IMR-90 (cell line): ENCODE measurements around the gene IGSF3. TPM values are rescaled to one million over a fixed set of nuclear protein-coding genes. Genes with fewer than 3 reads are reported as not detected.

Experiments used
- ATAC-seq: fragments of 200-7000 bp; cut with Tn5 transposase; 2 replicates; pipeline ENCODE4 v1.9.1; 2020; ENCODE audit warnings: low read depth, mild to moderate bottlenecking, moderate library complexity
- BruUV-seq: library from RNA; stranded (reverse); fragments of 400-500 nt; replicated peaks from 2 replicates; lab custom pipeline; 2021; lab: Mats Ljungman, UMichigan
- CTCF ChIA-PET: fragments of 300-600 bp; formaldehyde crosslinking; extraction: SDS; loops from one replicate; lab custom pipeline; 2021; ENCODE audit warnings: antibody characterized with exemption; lab: Yijun Ruan, JAX
- POLR2A ChIA-PET: fragments of 300-600 bp; sonication (Branson Sonifier 250); formaldehyde crosslinking; loops from one replicate; lab custom pipeline; 2022; ENCODE audit warnings: antibody characterized with exemption; ENCODE audit not compliant: unreplicated experiment; lab: Charles Lee
- DNase-seq: peaks from one replicate; pipeline ENCODE4 v3.0.0; 2013
- H2AFZ ChIP-seq: replicated peaks from 2 replicates; pipeline ENCODE3; 2013; ENCODE audit warnings: low read length, mild to moderate bottlenecking; ENCODE audit not compliant: poor library complexity
- H2AK5ac ChIP-seq: 2 replicates; pipeline ENCODE4 v1.6.1; 2013; ENCODE audit warnings: low read depth, low read length, inconsistent platforms
- H2AK9ac ChIP-seq: replicated peaks from 2 replicates; pipeline ENCODE3; 2013; ENCODE audit warnings: mild to moderate bottlenecking, low read depth, low read length, moderate library complexity; ENCODE audit not compliant: poor library complexity
- H2BK120ac ChIP-seq: 2 replicates; pipeline ENCODE4 v1.6.1; 2013; ENCODE audit warnings: low read depth, low read length, inconsistent platforms
- H2BK15ac ChIP-seq: 3 replicates; pipeline ENCODE4 v1.6.1; 2013; ENCODE audit warnings: low read depth, low read length, inconsistent platforms
- H2BK20ac ChIP-seq: 2 replicates; pipeline ENCODE4 v1.6.1; 2013; ENCODE audit warnings: low read depth, mild to moderate bottlenecking, inconsistent platforms, low read length, moderate library complexity
- H2BK5ac ChIP-seq: 2 replicates; pipeline ENCODE4 v1.6.1; 2013; ENCODE audit warnings: mild to moderate bottlenecking, low read depth, low read length, inconsistent platforms; ENCODE audit not compliant: poor library complexity, severe bottlenecking
- H3K14ac ChIP-seq: replicated peaks from 2 replicates; pipeline ENCODE4 v1.6.1; 2013; ENCODE audit warnings: low read depth, low read length, inconsistent platforms
- H3K18ac ChIP-seq: 2 replicates; pipeline ENCODE4 v1.6.1; 2013; ENCODE audit warnings: low read depth, low read length, control low read depth
- H3K23ac ChIP-seq: 2 replicates; pipeline ENCODE4 v1.6.1; 2013; ENCODE audit warnings: low read depth, low read length, inconsistent platforms
- H3K27ac ChIP-seq: 2 replicates; pipeline ENCODE4 v1.5.1; 2013; ENCODE audit warnings: mild to moderate bottlenecking, control low read depth, low read length; ENCODE audit not compliant: insufficient read depth
- H3K27me3 ChIP-seq: 2 replicates; pipeline ENCODE4 v1.6.1; 2013; ENCODE audit warnings: low read length; ENCODE audit not compliant: control insufficient read depth, insufficient read depth
- H3K36me3 ChIP-seq: 2 replicates; pipeline ENCODE4 v1.6.1; 2013; ENCODE audit warnings: low read length, mixed read lengths; ENCODE audit not compliant: control insufficient read depth, insufficient read depth
- H3K4ac ChIP-seq: 2 replicates; pipeline ENCODE4 v1.6.1; 2013; ENCODE audit warnings: low read depth, low read length, inconsistent platforms
- H3K4me1 ChIP-seq: 2 replicates; pipeline ENCODE4 v1.6.1; 2013; ENCODE audit warnings: low read length, mixed read lengths; ENCODE audit not compliant: control insufficient read depth, insufficient read depth
- H3K4me2 ChIP-seq: 2 replicates; pipeline ENCODE4 v1.6.1; 2013; ENCODE audit warnings: low read depth, mild to moderate bottlenecking, control low read depth, low read length, moderate library complexity
- H3K4me3 ChIP-seq: 2 replicates; pipeline ENCODE4 v1.5.1; 2013; ENCODE audit warnings: low read depth, mild to moderate bottlenecking, control low read depth, low read length, moderate library complexity; ENCODE audit not compliant: insufficient read depth
- H3K56ac ChIP-seq: 2 replicates; pipeline ENCODE4 v1.6.1; 2013; ENCODE audit warnings: low read length, inconsistent platforms; ENCODE audit not compliant: insufficient read depth; ENCODE audit errors: extremely low read depth
- H3K79me1 ChIP-seq, 2 experiments: 2 replicates each; pipeline ENCODE4 v1.6.1; 2013; ENCODE audit warnings: low read length in 2 of 2, inconsistent platforms in 1 of 2, low read depth in 1 of 2
- H3K9ac ChIP-seq: 2 replicates; pipeline ENCODE4 v1.6.1; 2013; ENCODE audit warnings: low read depth, low read length, control low read depth
- H3K9me1 ChIP-seq: 2 replicates; pipeline ENCODE4 v1.6.1; 2013; ENCODE audit warnings: low read length, inconsistent platforms; ENCODE audit not compliant: insufficient read depth
- H3K9me3 ChIP-seq: 2 replicates; pipeline ENCODE4 v1.6.1; 2013; ENCODE audit warnings: low read length; ENCODE audit not compliant: control insufficient read depth, insufficient read depth
- H4K20me1 ChIP-seq: 2 replicates; pipeline ENCODE4 v1.6.1; 2013; ENCODE audit warnings: low read length, inconsistent platforms; ENCODE audit not compliant: insufficient read depth
- H4K5ac ChIP-seq: 2 replicates; pipeline ENCODE4 v1.6.1; 2013; ENCODE audit warnings: mild to moderate bottlenecking, low read depth, low read length, control low read depth
- H4K8ac ChIP-seq, 2 experiments: 2 replicates each; pipeline ENCODE4 v1.6.1; 2013; ENCODE audit warnings: low read depth in 2 of 2, low read length in 2 of 2, control low read depth in 1 of 2, inconsistent platforms in 1 of 2
- H4K91ac ChIP-seq: 2 replicates; pipeline ENCODE4 v1.6.1; 2013; ENCODE audit warnings: low read depth, low read length, inconsistent platforms; ENCODE audit not compliant: insufficient read depth
- BHLHE40 ChIP-seq: fragments of 150-350 bp; IDR thresholded peaks from 2 replicates; pipeline ENCODE4 v1.6.1; 2016; ENCODE audit warnings: mild to moderate bottlenecking, low read depth, low read length
- FOS ChIP-seq: fragments of 150-350 bp; IDR thresholded peaks from 2 replicates; pipeline ENCODE4 v1.6.1; 2016; ENCODE audit warnings: low read depth, low read length
- MAFK ChIP-seq: IDR thresholded peaks from 2 replicates; pipeline ENCODE4 v1.6.1; 2012; ENCODE audit warnings: low read depth, low read length, improper control_type of control experiment
- MXI1 ChIP-seq: IDR thresholded peaks from 2 replicates; pipeline ENCODE4 v1.6.1; 2012; ENCODE audit warnings: low read depth, mild to moderate bottlenecking, low read length, moderate library complexity, borderline replicate concordance
- RCOR1 ChIP-seq: IDR thresholded peaks from 2 replicates; pipeline ENCODE4 v1.6.1; 2012; ENCODE audit warnings: mild to moderate bottlenecking, low read length, improper control_type of control experiment; ENCODE audit not compliant: insufficient replicate concordance
- WGBS, 2 experiments: methylation state at CpG; one replicate each; pipeline versions ENCODE4 v1.1.5 to v1.1.7; 2013; ENCODE audit warnings: missing lambda C conversion rate in 2 of 2; ENCODE audit not compliant: insufficient read length in 1 of 2; ENCODE audit errors: extremely low coverage in 2 of 2; 5-methylcytosine and 5-hydroxymethylcytosine counted together
- dilution Hi-C: fragments of 300-500 bp; cut with HindIII; formaldehyde crosslinking; loops from one replicate; pipeline ENCODE4 v1.14.3; 2018; ENCODE audit warnings: low sequenced_read_pairs; ENCODE audit not compliant: unreplicated experiment
- in situ Hi-C: fragments of 300-500 bp; cut with MboI; formaldehyde crosslinking; loops from 3 replicates; pipeline ENCODE4 v1.14.3; 2019; ENCODE audit warnings: low sequenced_read_pairs, inconsistent platforms, mixed read lengths
- intact Hi-C: fragments of 100-400 bp; cut with micrococcal nuclease; formaldehyde crosslinking; loops from 2 replicates; pipeline ENCODE4 v1.10.0; 2022
- polyA plus RNA-seq, 3 experiments: library from polyadenylated mRNA; depleted of rRNA; stranded (reverse); fragments of >200 nt; gene quantifications; 2 replicates each; pipeline ENCODE4 v1.2.3, GENCODE V29; 2012; ENCODE audit warnings: low replicate concordance in 1 of 3
- total RNA-seq: library from RNA; depleted of rRNA; stranded (reverse); fragments of >200 nt; gene quantifications from 2 replicates; pipeline ENCODE4 v1.2.3, GENCODE V29; 2012
- TF ChIP-seq, protein P1 (sequence below): fragments of 150-350 bp; IDR thresholded peaks from 2 replicates; pipeline ENCODE4 v1.6.1; 2017; ENCODE audit warnings: mild to moderate bottlenecking, antibody characterized with exemption, low read length, low read depth

IGSF3 gene
- total and polyA plus RNA-seq, 2 of the 4 experiments (the other 2 are of a cell fraction), result under 0.01 to 0.02 TPM

DNA sequence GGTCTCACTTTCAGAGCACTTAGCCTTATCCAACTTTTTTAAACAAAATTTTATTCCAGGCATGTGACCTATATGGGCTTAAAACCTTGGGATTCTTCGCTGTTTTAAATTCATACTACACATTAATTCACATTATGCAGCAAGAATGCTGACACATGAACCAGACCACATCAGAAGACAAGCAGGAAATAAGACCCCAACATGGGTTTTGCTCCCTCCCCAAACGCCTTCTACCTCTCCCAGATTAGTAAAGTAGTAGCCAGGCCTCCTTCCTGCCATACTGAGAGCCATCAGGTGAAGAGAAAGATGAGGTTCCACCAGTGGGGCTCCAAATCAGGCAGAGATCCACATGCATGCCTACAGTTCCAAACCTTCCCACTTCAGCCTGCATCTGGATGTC is 3.7 kb downstream of the IGSF3 start:
- Histone ChIP-seq H3K23ac (no peak overlapping the region), H2AFZ (no peak overlapping the region), H2BK120ac (no peak overlapping the region), H4K91ac (no peak overlapping the region), H4K20me1 (no peaks in the 10 kb centered on the region), H4K8ac (no peak overlapping the region), H3K9me3 (no peaks in the 10 kb centered on the region), H2BK20ac (no peak overlapping the region), H3K4me1 (no peaks in the 10 kb centered on the region), H3K36me3 (no peaks in the 10 kb centered on the region), H3K4me3 (no peak overlapping the region), H3K14ac (no peak overlapping the region), H2AK9ac (no peak overlapping the region), H2BK15ac (no peak overlapping the region), H3K9ac (no peak overlapping the region), H3K27ac (no peak overlapping the region), H3K27me3 (peaks cover 28% of the 10 kb centered on the region), H3K79me1 (no peaks in the 10 kb centered on the region), H3K9me1 (no peaks in the 10 kb centered on the region), H2AK5ac (no peak overlapping the region), H3K18ac (no peak overlapping the region), H3K4ac (no peak overlapping the region), H3K56ac (no peak overlapping the region), H2BK5ac (no peak overlapping the region), H3K4me2 (no peak overlapping the region), H4K5ac (no peak overlapping the region)
- WGBS, 2 experiments, result 67% methylated on average over 1 of the region's 2 CpGs; no CpG with 5 or more reads in 1 of the 2 experiments
- ATAC-seq (no peak), DNase-seq (no peak)
- ChIA-PET POLR2A (no interaction called here), CTCF (no interaction called here)
- in situ Hi-C loops, result no loop called here
- TF ChIP-seq BHLHE40, result no peak
- TF ChIP-seq RCOR1, result no peak
- TF ChIP-seq, protein P1, sequence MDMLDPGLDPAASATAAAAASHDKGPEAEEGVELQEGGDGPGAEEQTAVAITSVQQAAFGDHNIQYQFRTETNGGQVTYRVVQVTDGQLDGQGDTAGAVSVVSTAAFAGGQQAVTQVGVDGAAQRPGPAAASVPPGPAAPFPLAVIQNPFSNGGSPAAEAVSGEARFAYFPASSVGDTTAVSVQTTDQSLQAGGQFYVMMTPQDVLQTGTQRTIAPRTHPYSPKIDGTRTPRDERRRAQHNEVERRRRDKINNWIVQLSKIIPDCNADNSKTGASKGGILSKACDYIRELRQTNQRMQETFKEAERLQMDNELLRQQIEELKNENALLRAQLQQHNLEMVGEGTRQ, result no peak
- TF ChIP-seq MXI1, result no peak
- no peak for TF ChIP-seq MAFK
- no peak for TF ChIP-seq FOS
- intact Hi-C loops, result no loop called here
- dilution Hi-C loops, result no loop called here
- BruUV-seq, result no TSS peak
